ENCODE measurements around the gene PLD6. TPM values are rescaled to one million over a fixed set of nuclear protein-coding genes. Genes with fewer than 3 reads are reported as not detected.

The PLD6 gene
- 3.4 and 4.8 TPM in 2 replicates for total RNA-seq

GRCh38 chr17:17206124-17206912, at the start of gene PLD6:
Gene PLD6 (minus strand): TSS chr17:17206333. CDS start chr17:17206286, 47 bp downstream.

GRCh38 chr17:17237026-17237799, 31.1 kb upstream of the PLD6 start, which contains the start of gene FLCN:
Gene FLCN (minus strand): TSS chr17:17237168. CDS start chr17:17228137, 9,031 bp downstream.

Small RNA genes lying within 50 kb of the gene (small RNA-seq; reads per million reads assigned to genes)
- not detected for gene RNU6-767P (ENCODE audit: low replicate concordance)

Other genes starting within 250 kb of the PLD6 start
- gene TNFRSF13B, start 234.2 kb downstream of the PLD6 start, total RNA-seq = not detected in 2 replicates
- gene MPRIP, start 163.9 kb downstream of the PLD6 start, total RNA-seq = 127 and 229 TPM in 2 replicates
- gene FLCN, start 30.8 kb upstream of the PLD6 start, total RNA-seq = 57.3 and 81.0 TPM in 2 replicates
- gene COPS3, start 74.9 kb upstream of the PLD6 start, total RNA-seq = 87.1 and 136 TPM in 2 replicates
- 0.29 and 0.44 TPM in 2 replicates for gene NT5M, start 97.0 kb upstream of the PLD6 start, total RNA-seq